DND-41 (cell line): ENCODE measurements around the gene MARVELD1.

Experiments
- ATAC-seq: fragments of 200-7000 bp; cut with Tn5 transposase; 3 replicates; pipeline ENCODE4 v1.9.1; 2021; ENCODE audit warnings: low read depth; ENCODE audit not compliant: insufficient read depth
- DNase-seq: peaks from one replicate; pipeline ENCODE4 v3.0.0-alpha.2; 2020
- H2AFZ ChIP-seq: 2 replicates; pipeline ENCODE4 v1.6.0; 2012; ENCODE audit warnings: low read depth, low read length
- H3K27ac ChIP-seq: 2 replicates; pipeline ENCODE4 v1.5.1; 2012; ENCODE audit warnings: low read length, inconsistent platforms
- H3K27me3 ChIP-seq: fragments of 200-600 bp; sonication (generic); 2 replicates; pipeline ENCODE4 v1.6.0; 2012; ENCODE audit warnings: low read length, mild to moderate bottlenecking, inconsistent platforms; ENCODE audit not compliant: insufficient read depth, poor library complexity
- H3K36me3 ChIP-seq: 2 replicates; pipeline ENCODE4 v1.5.1; 2012; ENCODE audit warnings: low read length, inconsistent platforms; ENCODE audit not compliant: insufficient read depth
- H3K4me1 ChIP-seq: 2 replicates; pipeline ENCODE4 v1.5.1; 2012; ENCODE audit warnings: mild to moderate bottlenecking, low read length; ENCODE audit not compliant: insufficient read depth
- H3K4me2 ChIP-seq: 2 replicates; pipeline ENCODE4 v1.6.0; 2012; ENCODE audit warnings: mild to moderate bottlenecking, moderate library complexity, low read length, inconsistent platforms; ENCODE audit not compliant: insufficient read depth
- H3K4me3 ChIP-seq, 2 experiments: fragments of 200-600 bp in 1 of 2; shearing (Covaris generic) in 1 of 2; 2 replicates each; pipeline ENCODE4 v1.5.1; 2012 to 2016; ENCODE audit warnings: inconsistent platforms in 2 of 2, low read length in 2 of 2, mild to moderate bottlenecking in 2 of 2, low read depth in 1 of 2, moderate library complexity in 1 of 2
- H3K79me2 ChIP-seq: 2 replicates; pipeline ENCODE4 v1.6.0; 2012; ENCODE audit warnings: low read length, inconsistent platforms; ENCODE audit not compliant: insufficient read depth
- H3K9ac ChIP-seq: 2 replicates; pipeline ENCODE4 v1.6.0; 2012; ENCODE audit warnings: low read depth, mild to moderate bottlenecking, inconsistent platforms, low read length, moderate library complexity
- H3K9me3 ChIP-seq: 2 replicates; pipeline ENCODE4 v1.5.1; 2012; ENCODE audit warnings: low read length, moderate library complexity, mild to moderate bottlenecking, inconsistent platforms; ENCODE audit not compliant: insufficient read depth, severe bottlenecking
- H4K20me1 ChIP-seq: 2 replicates; pipeline ENCODE4 v1.6.0; 2012; ENCODE audit warnings: low read length; ENCODE audit not compliant: insufficient read depth
- CTCF ChIP-seq: IDR thresholded peaks from 2 replicates; pipeline ENCODE4 v1.5.1; 2012; ENCODE audit warnings: borderline replicate concordance, low read length, moderate library complexity, mild to moderate bottlenecking; ENCODE audit not compliant: poor library complexity, severe bottlenecking; ENCODE audit errors: extremely low read depth
- EZH2 ChIP-seq: IDR thresholded peaks from 3 replicates; pipeline ENCODE4 v1.6.1; 2012; ENCODE audit warnings: borderline replicate concordance, low read depth, mild to moderate bottlenecking, moderate library complexity, low read length, inconsistent platforms; ENCODE audit not compliant: severe bottlenecking

The MARVELD1 gene

GRCh38 chr10:97748116-97748515 lies 34.6 kb downstream of the MARVELD1 start:
- H2AFZ ChIP-seq: no peak overlapping the region
- H4K20me1 ChIP-seq: peaks cover 11% of the 10 kb centered on the region; the same call in 1 of the 2 replicates
- H3K9ac ChIP-seq: no peak overlapping the region
- H3K4me2 ChIP-seq: no peak overlapping the region
- H3K27me3 ChIP-seq: no peaks in the 10 kb centered on the region
- TF ChIP-seq CTCF (no peak), EZH2 (no peak)
- peaks cover 9% of the 10 kb centered on the region; the same call in 1 of the 2 replicates for H3K79me2 ChIP-seq
- no peaks in the 10 kb centered on the region for H3K4me1 ChIP-seq
- DNase-seq: no peak
- H3K36me3 ChIP-seq: peaks cover 92% of the 10 kb centered on the region
- ATAC-seq: no peak
- no peak overlapping the region for H3K27ac ChIP-seq
- no peak overlapping the region for H3K4me3 ChIP-seq
- no peaks in the 10 kb centered on the region for H3K9me3 ChIP-seq

DNA sequence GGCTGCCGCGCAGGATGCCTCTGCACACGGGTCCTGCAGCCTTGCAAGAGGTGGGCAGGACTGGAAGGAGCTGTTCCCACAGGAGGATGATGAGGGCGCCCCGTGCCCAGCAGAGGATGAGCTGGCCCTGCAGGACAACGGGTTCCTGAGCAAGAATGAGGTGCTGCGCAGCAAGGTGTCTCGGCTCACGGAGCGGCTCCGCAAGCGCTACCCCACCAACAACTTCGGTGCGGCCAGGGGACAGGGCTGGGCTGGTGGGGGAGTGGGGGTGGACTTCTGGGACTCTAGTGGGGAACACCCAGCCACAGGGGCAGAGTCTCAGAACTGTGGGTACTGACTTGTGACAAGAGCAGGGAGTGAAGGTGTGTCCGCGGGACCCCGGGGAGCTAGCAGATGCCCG lies 39.4 kb downstream of the MARVELD1 start:
- TF ChIP-seq EZH2 (no peak), CTCF (no peak)
- DNase-seq: no peak

DNA sequence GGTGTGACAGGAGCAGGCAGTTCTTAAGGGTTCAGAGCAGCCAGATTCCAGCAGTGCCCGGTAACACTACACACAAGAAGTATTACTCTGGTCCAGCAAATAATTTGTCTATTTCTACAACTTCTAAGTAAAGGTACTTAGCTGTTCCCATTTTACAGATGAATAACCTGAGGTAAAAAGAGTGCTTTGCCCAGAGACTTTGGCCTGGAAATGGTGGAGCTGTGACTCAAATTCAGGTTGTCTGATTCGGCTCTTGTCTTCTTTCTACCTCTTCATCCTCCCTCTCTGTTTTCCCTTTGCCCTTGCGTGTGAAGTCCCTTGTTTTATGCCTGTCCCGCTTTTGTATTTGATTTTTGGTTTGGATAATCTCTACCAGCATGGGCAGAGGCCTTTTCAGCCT lies 41.2 kb downstream of the MARVELD1 start:
- DNase-seq (no peak), ATAC-seq (no peak)
- peaks cover 12% of the 10 kb centered on the region for H4K20me1 ChIP-seq
- no peaks in the 10 kb centered on the region for H3K4me1 ChIP-seq
- no peak overlapping the region for H3K9ac ChIP-seq
- H3K9me3 ChIP-seq: no peaks in the 10 kb centered on the region
- peaks cover 90% of the 10 kb centered on the region for H3K36me3 ChIP-seq
- H3K79me2 ChIP-seq: no peaks in the 10 kb centered on the region
- H3K27ac ChIP-seq: no peak overlapping the region
- no peak overlapping the region for H2AFZ ChIP-seq
- TF ChIP-seq CTCF: no peak
- no peak for TF ChIP-seq EZH2
- no peak overlapping the region for H3K4me3 ChIP-seq
- H3K4me2 ChIP-seq: no peak overlapping the region
- no peaks in the 10 kb centered on the region for H3K27me3 ChIP-seq

More for the DNA sequence above, 39.4 kb downstream of the MARVELD1 start:
- H3K27me3 ChIP-seq: no peaks in the 10 kb centered on the region
- no peaks in the 10 kb centered on the region for H3K4me1 ChIP-seq
- no peak overlapping the region for H3K4me3 ChIP-seq
- H3K9ac ChIP-seq: no peak overlapping the region
- no peak overlapping the region for H2AFZ ChIP-seq
- no peaks in the 10 kb centered on the region for H3K9me3 ChIP-seq
- no peaks in the 10 kb centered on the region for H3K79me2 ChIP-seq
- H3K4me2 ChIP-seq: no peak overlapping the region
- H3K27ac ChIP-seq: no peak overlapping the region
- ATAC-seq: no peak
- peaks cover 13% of the 10 kb centered on the region; the same call in 1 of the 2 replicates for H4K20me1 ChIP-seq
- H3K36me3 ChIP-seq: peaks cover 97% of the 10 kb centered on the region

DNA sequence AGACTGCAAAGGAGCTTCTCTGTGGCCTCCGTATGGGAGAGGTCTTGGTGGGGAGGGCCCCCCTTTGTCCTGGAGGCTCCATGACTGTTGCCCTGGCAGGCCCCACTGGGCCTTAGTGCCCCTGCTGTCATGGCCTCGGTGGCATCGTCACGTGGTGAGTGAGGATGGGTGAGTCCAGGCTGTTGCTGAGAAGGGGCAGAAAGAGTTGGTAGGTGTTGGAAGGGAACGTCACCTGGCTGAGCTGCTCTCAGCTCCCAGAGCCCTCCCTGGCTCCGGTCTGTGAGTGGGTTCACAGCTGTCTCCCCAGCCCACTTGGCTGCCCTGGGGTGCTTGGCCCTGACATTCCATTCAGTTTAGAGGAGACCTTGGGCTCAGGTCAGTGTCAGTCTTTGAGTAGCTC lies 42.2 kb downstream of the MARVELD1 start:
- no peaks in the 10 kb centered on the region for H3K79me2 ChIP-seq
- no peak for ATAC-seq
- peaks cover 12% of the 10 kb centered on the region for H4K20me1 ChIP-seq
- TF ChIP-seq EZH2 (no peak), CTCF (no peak)
- no peak overlapping the region for H3K4me2 ChIP-seq
- no peak overlapping the region for H3K4me3 ChIP-seq
- H3K36me3 ChIP-seq: peaks cover 86% of the 10 kb centered on the region
- H3K9ac ChIP-seq: no peak overlapping the region
- H3K27ac ChIP-seq: no peak overlapping the region
- no peak overlapping the region for H2AFZ ChIP-seq
- DNase-seq: no peak
- H3K27me3 ChIP-seq: no peaks in the 10 kb centered on the region
- H3K4me1 ChIP-seq: no peaks in the 10 kb centered on the region
- no peaks in the 10 kb centered on the region for H3K9me3 ChIP-seq
